ENCODE results near the gene MAGI1.

The MAGI1 gene

GRCh38 chr3:65751123-65751700 is 287.5 kb downstream of the MAGI1 start:
- Histone ChIP-seq H4K20me1 (ENCODE audit: low read depth, low read length) (no peaks in the 10 kb centered on the region), H3K4me2 (ENCODE audit: low read depth, low read length, poor library complexity, severe bottlenecking) (no peak overlapping the region), H3F3A (ENCODE audit: insufficient read depth) (no peaks in the 10 kb centered on the region), H3K9ac (ENCODE audit: low read length) (no peak overlapping the region), H3K4me3 (ENCODE audit: insufficient read depth, low read length, poor library complexity, severe bottlenecking) (no peak overlapping the region), H3K79me2 (ENCODE audit: insufficient read depth, low read length) (no peaks in the 10 kb centered on the region), H3K9me2 (replicated peaks; ENCODE audit: insufficient read depth, low read length) (no peaks in the 10 kb centered on the region), H3K36me3 (ENCODE audit: low read length) (no peaks in the 10 kb centered on the region), H2AFZ (ENCODE audit: low read depth, low read length, severe bottlenecking) (no peak overlapping the region), H3K9me3 (ENCODE audit: insufficient read depth, low read length) (no peaks in the 10 kb centered on the region), H3K27ac (ENCODE audit: low read depth, low read length) (no peak overlapping the region), H3K27me3 (ENCODE audit: low read length) (no peaks in the 10 kb centered on the region)
- TF ChIP-seq CTCF (IDR thresholded peaks at IDR 0.05; ENCODE audit: insufficient read depth, low read length, poor library complexity, severe bottlenecking) (peak; percentile 52), EZH2phosphoT487 (conservative IDR thresholded peaks at IDR 0.05; ENCODE audit: low read length) (no peak)

GRCh38 chr3:65749066-65749465 is 289.7 kb downstream of the MAGI1 start:
- no peak overlapping the region for H3K9ac ChIP-seq (ENCODE audit: low read length)

GRCh38 chr3:65748326-65748725 is 290.4 kb downstream of the MAGI1 start:
- Histone ChIP-seq H3F3A (ENCODE audit: insufficient read depth) (no peaks in the 10 kb centered on the region), H4K20me1 (ENCODE audit: low read depth, low read length) (no peaks in the 10 kb centered on the region), H3K4me2 (ENCODE audit: low read depth, low read length, poor library complexity, severe bottlenecking) (no peak overlapping the region), H3K9me2 (replicated peaks; ENCODE audit: insufficient read depth, low read length) (no peaks in the 10 kb centered on the region), H3K27ac (ENCODE audit: low read depth, low read length) (no peak overlapping the region), H2AFZ (ENCODE audit: low read depth, low read length, severe bottlenecking) (no peak overlapping the region), H3K4me3 (ENCODE audit: insufficient read depth, low read length, poor library complexity, severe bottlenecking) (no peak overlapping the region), H3K9ac (ENCODE audit: low read length) (no peak overlapping the region), H3K79me2 (ENCODE audit: insufficient read depth, low read length) (no peaks in the 10 kb centered on the region), H3K9me3 (ENCODE audit: insufficient read depth, low read length) (no peaks in the 10 kb centered on the region), H3K36me3 (ENCODE audit: low read length) (no peaks in the 10 kb centered on the region), H3K27me3 (ENCODE audit: low read length) (no peaks in the 10 kb centered on the region)
- TF ChIP-seq CTCF (IDR thresholded peaks at IDR 0.05; ENCODE audit: insufficient read depth, low read length, poor library complexity, severe bottlenecking): no peak
- no peak for TF ChIP-seq EZH2phosphoT487 (conservative IDR thresholded peaks at IDR 0.05; ENCODE audit: low read length)

More at GRCh38 chr3:65749066-65749465, 289.7 kb downstream of the MAGI1 start:
- Histone ChIP-seq H3K9me3 (ENCODE audit: insufficient read depth, low read length) (no peaks in the 10 kb centered on the region), H3K27me3 (ENCODE audit: low read length) (no peaks in the 10 kb centered on the region), H3F3A (ENCODE audit: insufficient read depth) (no peaks in the 10 kb centered on the region), H4K20me1 (ENCODE audit: low read depth, low read length) (no peaks in the 10 kb centered on the region), H3K4me2 (ENCODE audit: low read depth, low read length, poor library complexity, severe bottlenecking) (no peak overlapping the region), H3K36me3 (ENCODE audit: low read length) (no peaks in the 10 kb centered on the region), H3K4me3 (ENCODE audit: insufficient read depth, low read length, poor library complexity, severe bottlenecking) (no peak overlapping the region), H2AFZ (ENCODE audit: low read depth, low read length, severe bottlenecking) (no peak overlapping the region), H3K79me2 (ENCODE audit: insufficient read depth, low read length) (no peaks in the 10 kb centered on the region), H3K9me2 (replicated peaks; ENCODE audit: insufficient read depth, low read length) (no peaks in the 10 kb centered on the region), H3K27ac (ENCODE audit: low read depth, low read length) (no peak overlapping the region)
- TF ChIP-seq EZH2phosphoT487 (conservative IDR thresholded peaks at IDR 0.05; ENCODE audit: low read length): no peak
- TF ChIP-seq CTCF (IDR thresholded peaks at IDR 0.05; ENCODE audit: insufficient read depth, low read length, poor library complexity, severe bottlenecking): no peak
